Amygdala (tissue), 56 donors: ENCODE measurements around the gene CD320.
"Not testable (repeated sequence)": the region's sequence is repeated elsewhere in the genome, so short reads cannot be mapped to it uniquely, and the experiment has no call there.

Experiments used
- DNase-seq, 56 donors: peaks; one replicate each; lab custom pipeline; 2025; lab: John Stamatoyannopoulos, UW

CD320 gene

GRCh38 chr19:8311461-8312260, 3.5 kb upstream of the CD320 start:
- no peak for DNase-seq

GRCh38 chr19:8310342-8311055, 2.3 kb upstream of the CD320 start:
- no peak for DNase-seq

GRCh38 chr19:8308891-8309291, 733 bp upstream of the CD320 start:
- DNase-seq: no peak

GRCh38 chr19:8307400-8307964, 676 bp downstream of the CD320 start:
- no peak for DNase-seq

- no peak for DNase-seq
Observed at GRCh38 chr19:8306235-8307054, 1.7 kb downstream of the CD320 start.

GRCh38 chr19:8305798-8306197, 2.4 kb downstream of the CD320 start:
- DNase-seq: no peak

GRCh38 chr19:8304841-8305621, 3.1 kb downstream of the CD320 start:
- DNase-seq: no peak

GRCh38 chr19:8302734-8303133, 5.4 kb downstream of the CD320 start:
- DNase-seq: no peak

- DNase-seq: peak in 2 of 56 donors; percentile 5 to 6
Observed at GRCh38 chr19:8302357-8302691, 5.8 kb downstream of the CD320 start.

- DNase-seq: not testable (repeated sequence)
Observed at GRCh38 chr19:8291337-8291736, 16.8 kb downstream of the CD320 start.

- DNase-seq: not testable (repeated sequence)
Observed at GRCh38 chr19:8276508-8276907, 31.6 kb downstream of the CD320 start.

- DNase-seq: no peak
Observed at GRCh38 chr19:8269724-8270123, 38.4 kb downstream of the CD320 start.

GRCh38 chr19:8265872-8266271, 42.3 kb downstream of the CD320 start:
- no peak for DNase-seq

- DNase-seq: not testable (repeated sequence)
Observed at GRCh38 chr19:8264248-8264647, 43.9 kb downstream of the CD320 start.

- DNase-seq: no peak
Observed at GRCh38 chr19:8262431-8262830, 45.7 kb downstream of the CD320 start.

GRCh38 chr19:8261881-8262280, 46.3 kb downstream of the CD320 start:
- no peak for DNase-seq

- DNase-seq: no peak
Observed at GRCh38 chr19:8261347-8261746, 46.8 kb downstream of the CD320 start.

GRCh38 chr19:8259922-8260247, 48.3 kb downstream of the CD320 start:
- DNase-seq: no peak

GRCh38 chr19:8259142-8259921, 48.8 kb downstream of the CD320 start:
- no peak for DNase-seq
